HepG2 (cell line): ENCODE results near the gene SEC14L1. TPM values are rescaled to one million over a fixed set of nuclear protein-coding genes. Genes with fewer than 3 reads are reported as not detected.

Experiments
- ATRX ChIP-seq: sonication (generic); formaldehyde crosslinking; IDR thresholded peaks from 2 replicates; pipeline ENCODE4 v1.4.0; 2020; ENCODE audit warnings: missing genetic modification reagents, borderline replicate concordance
- BORCS8-MEF2B ChIP-seq: sonication (generic); formaldehyde crosslinking; IDR thresholded peaks from 2 replicates; pipeline ENCODE4 v1.8.0; 2022; ENCODE audit warnings: mild to moderate bottlenecking, missing genetic modification reagents
- CCDC6 ChIP-seq: sonication (generic); formaldehyde crosslinking; IDR thresholded peaks from 2 replicates; pipeline ENCODE4 v1.8.1; 2022; ENCODE audit warnings: mild to moderate bottlenecking, missing genetic modification reagents, moderate library complexity
- KAT8 ChIP-seq: IDR thresholded peaks from 2 replicates; pipeline ENCODE4 v1.6.1; 2016; ENCODE audit warnings: missing genetic modification reagents, missing compliant biosample characterization
- PPARG ChIP-seq: conservative IDR thresholded peaks from 2 replicates; pipeline ENCODE4 v1.6.1; 2016; ENCODE audit warnings: missing biosample characterization, missing genetic modification reagents
- RBFOX2 ChIP-seq: fragments of 200-400 bp; formaldehyde crosslinking; IDR thresholded peaks from 2 replicates; pipeline ENCODE4 v1.6.1; 2017; ENCODE audit warnings: low read depth, mild to moderate bottlenecking, low read length
- RCOR2 ChIP-seq: IDR thresholded peaks from 2 replicates; pipeline ENCODE4 v1.6.1; 2016; ENCODE audit warnings: missing biosample characterization, missing genetic modification reagents
- RFXANK ChIP-seq: IDR thresholded peaks from 2 replicates; pipeline ENCODE4 v1.6.1; 2016
- RORA ChIP-seq: sonication (generic); formaldehyde crosslinking; IDR thresholded peaks from 2 replicates; pipeline ENCODE4 v1.5.0; 2020; ENCODE audit warnings: mild to moderate bottlenecking, missing genetic modification reagents, moderate library complexity
- SAP130 ChIP-seq: IDR thresholded peaks from 2 replicates; pipeline ENCODE4 v1.6.1; 2016; ENCODE audit warnings: low read depth
- SNRNP70 ChIP-seq: fragments of 200-400 bp; formaldehyde crosslinking; IDR thresholded peaks from 2 replicates; pipeline ENCODE4 v1.6.1; 2017; ENCODE audit warnings: mild to moderate bottlenecking, low read depth, low read length, moderate library complexity
- SOX5 ChIP-seq: IDR thresholded peaks from 2 replicates; pipeline ENCODE4 v1.6.1; 2016; ENCODE audit warnings: borderline replicate concordance
- SP1 ChIP-seq, 2 experiments: fragments of 450-650 bp in 1 of 2; sonication (generic) in 1 of 2; formaldehyde crosslinking in 1 of 2; IDR thresholded peaks; 2 replicates each; pipeline versions ENCODE4 v1.4.0 to v1.6.1; 2016 to 2020; ENCODE audit warnings: missing genetic modification reagents in 1 of 2
- TBX2 ChIP-seq: sonication (generic); formaldehyde crosslinking; IDR thresholded peaks from 2 replicates; pipeline ENCODE4 v1.5.0; 2020; ENCODE audit warnings: missing genetic modification reagents, mild to moderate bottlenecking, borderline replicate concordance
- TCF7 ChIP-seq: sonication (generic); IDR thresholded peaks from 2 replicates; pipeline ENCODE4 v1.6.1; 2016; ENCODE audit warnings: antibody characterized with exemption, low read depth
- ZBTB34 ChIP-seq: sonication (generic); formaldehyde crosslinking; IDR thresholded peaks from 2 replicates; pipeline ENCODE4 v1.8.0; 2022; ENCODE audit warnings: mild to moderate bottlenecking, missing genetic modification reagents
- ZEB1 ChIP-seq: IDR thresholded peaks from 2 replicates; pipeline ENCODE4 v1.6.1; 2012; ENCODE audit warnings: mild to moderate bottlenecking, low read depth, inconsistent platforms; ENCODE audit not compliant: insufficient replicate concordance
- ZNF101 ChIP-seq: sonication (generic); formaldehyde crosslinking; IDR thresholded peaks from 2 replicates; pipeline ENCODE4 v1.4.0; 2020; ENCODE audit warnings: mild to moderate bottlenecking, low read depth, missing genetic modification reagents, borderline replicate concordance
- ZNF143 ChIP-seq: sonication (generic); formaldehyde crosslinking; IDR thresholded peaks from 2 replicates; pipeline ENCODE4 v1.4.0; 2020; ENCODE audit warnings: missing genetic modification reagents
- ZNF20 ChIP-seq: sonication (generic); formaldehyde crosslinking; IDR thresholded peaks from 2 replicates; pipeline ENCODE4 v1.4.0; 2020; ENCODE audit warnings: mild to moderate bottlenecking, moderate library complexity, missing genetic modification reagents
- ZNF3 ChIP-seq: IDR thresholded peaks from 2 replicates; pipeline ENCODE4 v1.7.0; 2017; ENCODE audit warnings: inconsistent platforms
- ZNF501 ChIP-seq: sonication (generic); formaldehyde crosslinking; IDR thresholded peaks from 2 replicates; pipeline ENCODE4 v1.5.1; 2020; ENCODE audit warnings: mild to moderate bottlenecking, moderate library complexity, missing genetic modification reagents
- ZNF816 ChIP-seq: sonication (generic); formaldehyde crosslinking; IDR thresholded peaks from 2 replicates; pipeline ENCODE4 v1.8.0; 2022; ENCODE audit warnings: missing genetic modification reagents, mild to moderate bottlenecking, borderline replicate concordance
- polyA plus RNA-seq, 8 experiments: library from polyadenylated mRNA; depleted of rRNA in 3 of 8; stranded (reverse) in 7 of 8; unstranded in 1 of 8; fragments of >200 nt; fragmentation: Illumina TruSeq in 4 of 8; extraction: Trizol in 4 of 8; gene quantifications; 2 replicates each; pipeline versions ENCODE4 v1.2.1 to v1.2.3, GENCODE V29; 2011 to 2016; ENCODE audit warnings: low read depth in 4 of 8, missing spikeins in 1 of 8, mixed read lengths in 1 of 8; ENCODE audit not compliant: insufficient read depth in 1 of 8
- total RNA-seq, 5 experiments: library from RNA; depleted of rRNA; stranded (reverse); fragments of >200 nt; fragmentation: Illumina TruSeq; extraction: Trizol; gene quantifications; 2 replicates each; pipeline ENCODE4 v1.2.3, GENCODE V29; 2016; ENCODE audit warnings: low read depth in 1 of 5
- TF ChIP-seq, protein P1 (sequence below): IDR thresholded peaks from 2 replicates; pipeline ENCODE4 v1.6.1; 2016; ENCODE audit warnings: mild to moderate bottlenecking
- TF ChIP-seq, protein P2 (sequence below): sonication (generic); formaldehyde crosslinking; IDR thresholded peaks from 2 replicates; pipeline ENCODE4 v1.4.0; 2020; ENCODE audit warnings: missing genetic modification reagents, borderline replicate concordance

The SEC14L1 gene
- total and polyA plus RNA-seq, 2 of the 13 experiments (the other 11 are each of a cell fraction or from before 2014, with no cell fraction given): 26.3 to 43.9 TPM

- TF ChIP-seq ZNF143 (CRISPR knock-in tag): no peak
- TF ChIP-seq ZNF816 (CRISPR knock-in tag): peak; percentile 89; the same call in 1 of the 2 replicates
- 0 out of 2 replicates have a peak, but pooled peaks have one; percentile 13 for TF ChIP-seq RCOR2 (CRISPR knock-in tag)
- TF ChIP-seq BORCS8-MEF2B: peak; percentile 82
- peak; percentile 94 for TF ChIP-seq SAP130 (CRISPR knock-in tag)
- TF ChIP-seq RORA (CRISPR knock-in tag): no peak
- TF ChIP-seq ZNF501 (CRISPR knock-in tag): peak; percentile 95
- no peak for TF ChIP-seq ATRX (CRISPR knock-in tag)
- no peak for TF ChIP-seq ZNF101
- TF ChIP-seq CCDC6 (CRISPR knock-in tag): peak; percentile 53; the same call in 1 of the 2 replicates
- peak; percentile 94 for TF ChIP-seq RBFOX2
- TF ChIP-seq TCF7: no peak
- TF ChIP-seq SP1 (IDR thresholded peaks at IDR 0.05): no peak
- peak; percentile 98 for TF ChIP-seq SP1 (CRISPR knock-in tag; IDR thresholded peaks at IDR 0.05)
- no peak for TF ChIP-seq ZNF3
- TF ChIP-seq SNRNP70: no peak
- no peak for TF ChIP-seq ZNF20 (CRISPR knock-in tag)
- TF ChIP-seq, protein P1, sequence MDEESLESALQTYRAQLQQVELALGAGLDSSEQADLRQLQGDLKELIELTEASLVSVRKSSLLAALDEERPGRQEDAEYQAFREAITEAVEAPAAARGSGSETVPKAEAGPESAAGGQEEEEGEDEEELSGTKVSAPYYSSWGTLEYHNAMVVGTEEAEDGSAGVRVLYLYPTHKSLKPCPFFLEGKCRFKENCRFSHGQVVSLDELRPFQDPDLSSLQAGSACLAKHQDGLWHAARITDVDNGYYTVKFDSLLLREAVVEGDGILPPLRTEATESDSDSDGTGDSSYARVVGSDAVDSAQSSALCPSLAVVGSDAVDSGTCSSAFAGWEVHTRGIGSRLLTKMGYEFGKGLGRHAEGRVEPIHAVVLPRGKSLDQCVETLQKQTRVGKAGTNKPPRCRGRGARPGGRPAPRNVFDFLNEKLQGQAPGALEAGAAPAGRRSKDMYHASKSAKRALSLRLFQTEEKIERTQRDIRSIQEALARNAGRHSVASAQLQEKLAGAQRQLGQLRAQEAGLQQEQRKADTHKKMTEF: peak; percentile 98
- TF ChIP-seq KAT8 (CRISPR knock-in tag): peak; percentile 93
- TF ChIP-seq, protein P2, sequence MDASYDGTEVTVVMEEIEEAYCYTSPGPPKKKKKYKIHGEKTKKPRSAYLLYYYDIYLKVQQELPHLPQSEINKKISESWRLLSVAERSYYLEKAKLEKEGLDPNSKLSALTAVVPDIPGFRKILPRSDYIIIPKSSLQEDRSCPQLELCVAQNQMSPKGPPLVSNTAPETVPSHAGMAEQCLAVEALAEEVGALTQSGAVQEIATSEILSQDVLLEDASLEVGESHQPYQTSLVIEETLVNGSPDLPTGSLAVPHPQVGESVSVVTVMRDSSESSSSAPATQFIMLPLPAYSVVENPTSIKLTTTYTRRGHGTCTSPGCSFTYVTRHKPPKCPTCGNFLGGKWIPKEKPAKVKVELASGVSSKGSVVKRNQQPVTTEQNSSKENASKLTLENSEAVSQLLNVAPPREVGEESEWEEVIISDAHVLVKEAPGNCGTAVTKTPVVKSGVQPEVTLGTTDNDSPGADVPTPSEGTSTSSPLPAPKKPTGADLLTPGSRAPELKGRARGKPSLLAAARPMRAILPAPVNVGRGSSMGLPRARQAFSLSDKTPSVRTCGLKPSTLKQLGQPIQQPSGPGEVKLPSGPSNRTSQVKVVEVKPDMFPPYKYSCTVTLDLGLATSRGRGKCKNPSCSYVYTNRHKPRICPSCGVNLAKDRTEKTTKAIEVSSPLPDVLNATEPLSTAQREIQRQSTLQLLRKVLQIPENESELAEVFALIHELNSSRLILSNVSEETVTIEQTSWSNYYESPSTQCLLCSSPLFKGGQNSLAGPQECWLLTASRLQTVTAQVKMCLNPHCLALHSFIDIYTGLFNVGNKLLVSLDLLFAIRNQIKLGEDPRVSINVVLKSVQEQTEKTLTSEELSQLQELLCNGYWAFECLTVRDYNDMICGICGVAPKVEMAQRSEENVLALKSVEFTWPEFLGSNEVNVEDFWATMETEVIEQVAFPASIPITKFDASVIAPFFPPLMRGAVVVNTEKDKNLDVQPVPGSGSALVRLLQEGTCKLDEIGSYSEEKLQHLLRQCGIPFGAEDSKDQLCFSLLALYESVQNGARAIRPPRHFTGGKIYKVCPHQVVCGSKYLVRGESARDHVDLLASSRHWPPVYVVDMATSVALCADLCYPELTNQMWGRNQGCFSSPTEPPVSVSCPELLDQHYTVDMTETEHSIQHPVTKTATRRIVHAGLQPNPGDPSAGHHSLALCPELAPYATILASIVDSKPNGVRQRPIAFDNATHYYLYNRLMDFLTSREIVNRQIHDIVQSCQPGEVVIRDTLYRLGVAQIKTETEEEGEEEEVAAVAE (CRISPR knock-in tag): 0 out of 2 replicates have a peak, but pooled peaks have one; percentile 55
- TF ChIP-seq ZBTB34 (CRISPR knock-in tag): 0 out of 2 replicates have a peak, but pooled peaks have one; percentile 35
- peak; percentile 84; the same call in 1 of the 2 replicates for TF ChIP-seq TBX2 (CRISPR knock-in tag)
- peak; percentile 68; the same call in 1 of the 2 replicates for TF ChIP-seq SOX5 (CRISPR knock-in tag)
- TF ChIP-seq PPARG (CRISPR knock-in tag): peak; percentile 71; the same call in 1 of the 2 replicates
- TF ChIP-seq ZEB1: no peak
- TF ChIP-seq RFXANK (CRISPR knock-in tag): peak; percentile 35; the same call in 1 of the 2 replicates
Observed at GRCh38 chr17:77140166-77140877, 447 bp upstream of the SEC14L1 start (continued).
